HG03520 (cell line): ENCODE data around the gene RNF182.
"Not testable (repeated sequence)": the region's sequence is repeated elsewhere in the genome, so short reads cannot be mapped to it uniquely, and the experiment has no call there.

Experiments
- ATAC-seq: cut with Tn5 transposase; IDR thresholded peaks from one replicate; pipeline ENCODE4 v1.9.1; 2021; ENCODE audit warnings: mild to moderate bottlenecking, moderate library complexity; ENCODE audit not compliant: unreplicated experiment

Gene RNF182

DNA sequence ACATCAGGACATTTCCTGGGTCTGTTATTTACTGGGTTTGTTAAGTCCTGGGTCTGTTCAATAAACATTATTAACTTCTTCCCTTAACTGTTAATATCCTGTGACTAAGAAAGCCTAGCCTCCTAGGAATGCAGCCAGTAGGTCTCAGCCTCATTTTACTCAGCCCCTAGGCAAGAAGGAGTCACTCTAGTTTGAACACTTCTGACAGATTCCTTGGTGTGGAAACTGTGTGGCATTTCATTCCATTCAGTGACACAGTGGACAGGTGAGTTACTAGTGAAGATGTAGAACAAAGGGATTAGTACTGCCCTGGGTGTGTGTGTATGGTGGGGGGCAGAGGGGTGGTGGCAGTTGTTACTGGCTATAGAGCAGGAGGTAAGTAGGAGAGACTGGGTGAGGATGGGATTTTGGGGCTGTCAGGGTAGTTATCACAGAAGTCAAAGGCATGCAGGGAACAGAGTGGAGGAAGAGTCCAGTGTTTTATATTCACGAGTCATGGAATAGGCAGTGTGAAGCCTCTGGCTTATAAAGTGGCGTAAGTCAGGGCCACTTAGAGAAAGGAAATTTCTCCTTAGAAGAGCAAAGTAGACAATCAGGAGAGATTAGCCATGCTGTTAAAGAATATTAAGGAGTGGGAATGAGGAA is 28.4 kb downstream of the RNF182 start:
- no peak for ATAC-seq

DNA sequence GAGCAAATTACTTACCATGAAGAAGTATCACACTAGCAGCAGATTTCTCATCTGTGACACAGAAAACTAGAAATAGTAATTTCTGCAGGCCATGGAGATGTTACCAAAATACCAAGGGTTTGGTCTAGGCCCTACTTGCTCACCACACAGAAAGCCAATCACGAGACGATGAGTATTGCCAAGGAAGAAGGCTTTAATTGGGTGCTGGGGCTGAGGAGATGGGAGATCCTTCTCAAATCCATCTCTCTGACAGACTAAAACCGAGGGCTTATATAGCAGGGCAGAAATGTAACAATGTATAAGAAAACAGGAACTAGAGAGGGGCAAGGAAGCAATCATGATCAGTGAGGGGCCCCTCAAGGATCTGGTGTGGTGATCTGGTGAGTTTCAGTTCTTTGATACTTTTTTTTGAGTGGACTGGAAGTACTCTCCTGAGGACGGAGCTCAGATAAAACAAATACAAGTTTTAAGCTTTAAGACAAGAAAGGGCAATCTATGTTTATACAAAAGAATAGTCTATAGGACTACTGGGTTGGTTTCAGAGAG is 40.9 kb downstream of the RNF182 start:
- ATAC-seq, result no peak

DNA sequence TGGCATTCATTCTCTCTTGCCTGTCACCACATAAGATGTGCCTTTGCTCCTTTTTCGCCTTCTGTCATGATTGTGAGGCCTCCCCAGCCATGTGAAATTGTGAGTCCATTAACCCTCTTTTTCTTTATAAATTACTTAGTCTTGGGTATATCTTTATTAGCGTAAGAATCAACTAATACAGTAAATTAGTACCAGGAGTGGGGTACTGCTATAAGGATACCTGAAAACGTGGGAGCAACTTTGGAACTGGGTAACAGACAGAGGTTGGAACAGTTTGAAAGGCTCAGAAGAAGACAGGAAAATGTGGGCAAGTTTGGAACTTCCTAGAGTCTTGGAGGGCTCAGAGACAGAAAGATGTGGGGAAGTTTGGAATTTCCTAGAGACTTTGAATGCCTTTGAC is 46.6 kb downstream of the RNF182 start:
- ATAC-seq, result no peak

DNA sequence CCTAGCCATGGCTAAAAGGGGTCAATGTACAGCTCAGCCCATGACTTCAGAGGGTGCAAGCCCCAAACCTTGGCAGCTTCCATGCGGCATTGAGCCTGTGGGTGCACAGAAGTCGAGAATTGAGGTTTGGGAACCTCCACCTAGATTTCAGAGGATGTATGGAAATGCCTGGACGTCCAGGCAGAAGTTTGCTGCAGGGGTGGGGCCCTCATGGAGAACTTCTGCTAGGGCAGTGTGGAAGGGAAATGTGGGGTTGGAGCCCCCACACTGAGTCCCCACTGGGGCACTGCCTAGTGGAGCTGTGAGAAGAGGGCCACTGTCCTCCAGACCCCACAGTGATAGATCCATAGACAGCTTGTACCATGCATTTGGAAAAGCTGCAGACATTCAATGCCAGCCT is 47.9 kb downstream of the RNF182 start:
- ATAC-seq, result not testable (repeated sequence)

DNA sequence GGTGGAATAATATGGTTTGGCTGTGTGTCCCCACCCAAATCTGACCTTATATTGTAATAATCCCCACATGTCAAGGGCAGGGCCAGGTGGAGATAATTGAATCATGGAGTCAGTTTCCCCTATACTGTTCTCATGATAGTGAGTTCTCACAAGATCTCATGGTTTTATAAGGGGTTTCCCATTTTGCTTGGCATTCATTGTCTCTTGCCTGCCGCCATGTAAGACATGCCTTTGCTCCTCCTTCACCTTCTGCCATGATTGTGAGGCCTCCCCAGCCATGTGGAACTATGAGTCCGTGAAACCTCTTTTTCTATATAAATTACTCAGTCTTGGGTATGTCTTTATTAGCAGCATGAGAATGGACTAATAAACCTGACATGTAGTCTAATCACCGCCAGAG is 48.7 kb downstream of the RNF182 start:
- ATAC-seq, result not testable (repeated sequence)

DNA sequence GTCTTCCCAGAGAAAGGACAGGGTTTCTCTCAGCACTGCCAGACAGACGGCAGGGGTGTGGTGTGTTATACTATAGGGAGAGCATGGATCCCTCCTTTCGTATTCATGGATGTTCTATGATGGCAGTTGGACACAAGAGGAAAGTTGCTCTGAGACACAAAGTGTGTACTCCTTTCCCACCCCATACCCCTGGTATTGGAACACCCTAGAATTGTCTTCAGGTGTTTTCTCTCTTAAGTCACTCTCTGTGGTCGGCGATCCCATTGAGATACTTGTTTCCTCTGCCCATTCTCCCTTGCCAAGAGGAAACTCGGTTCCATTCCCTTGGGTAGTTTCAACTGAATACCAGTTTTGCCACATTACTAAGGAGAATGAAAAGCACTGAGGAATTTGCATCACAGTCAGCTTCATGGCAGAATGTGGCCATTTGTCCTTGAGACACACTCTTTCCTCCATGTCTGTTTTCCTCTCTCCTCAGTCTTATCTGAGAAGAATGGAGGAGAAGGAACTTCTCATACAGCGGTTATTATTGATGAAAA is 53.4 kb downstream of the RNF182 start:
- ATAC-seq, result no peak

DNA sequence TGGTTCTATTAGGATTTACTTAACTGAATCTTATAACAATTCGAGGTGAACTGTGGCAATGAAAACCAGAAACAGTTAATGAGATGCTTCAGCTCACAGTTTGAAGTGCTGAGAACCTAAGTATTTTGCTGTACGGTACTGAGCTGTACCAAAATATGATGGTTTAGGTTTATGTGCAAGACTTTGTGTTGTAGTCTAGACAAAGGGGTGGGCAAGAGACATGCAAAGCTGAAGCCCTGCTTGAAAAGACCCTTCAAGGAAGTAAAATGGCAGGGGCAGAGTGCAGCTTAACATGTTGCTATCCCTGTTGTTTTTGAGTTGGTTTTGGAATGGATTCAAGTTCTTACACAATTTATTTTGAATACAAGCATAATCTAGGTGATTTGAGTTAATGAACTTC is 54.0 kb downstream of the RNF182 start:
- no peak for ATAC-seq

DNA sequence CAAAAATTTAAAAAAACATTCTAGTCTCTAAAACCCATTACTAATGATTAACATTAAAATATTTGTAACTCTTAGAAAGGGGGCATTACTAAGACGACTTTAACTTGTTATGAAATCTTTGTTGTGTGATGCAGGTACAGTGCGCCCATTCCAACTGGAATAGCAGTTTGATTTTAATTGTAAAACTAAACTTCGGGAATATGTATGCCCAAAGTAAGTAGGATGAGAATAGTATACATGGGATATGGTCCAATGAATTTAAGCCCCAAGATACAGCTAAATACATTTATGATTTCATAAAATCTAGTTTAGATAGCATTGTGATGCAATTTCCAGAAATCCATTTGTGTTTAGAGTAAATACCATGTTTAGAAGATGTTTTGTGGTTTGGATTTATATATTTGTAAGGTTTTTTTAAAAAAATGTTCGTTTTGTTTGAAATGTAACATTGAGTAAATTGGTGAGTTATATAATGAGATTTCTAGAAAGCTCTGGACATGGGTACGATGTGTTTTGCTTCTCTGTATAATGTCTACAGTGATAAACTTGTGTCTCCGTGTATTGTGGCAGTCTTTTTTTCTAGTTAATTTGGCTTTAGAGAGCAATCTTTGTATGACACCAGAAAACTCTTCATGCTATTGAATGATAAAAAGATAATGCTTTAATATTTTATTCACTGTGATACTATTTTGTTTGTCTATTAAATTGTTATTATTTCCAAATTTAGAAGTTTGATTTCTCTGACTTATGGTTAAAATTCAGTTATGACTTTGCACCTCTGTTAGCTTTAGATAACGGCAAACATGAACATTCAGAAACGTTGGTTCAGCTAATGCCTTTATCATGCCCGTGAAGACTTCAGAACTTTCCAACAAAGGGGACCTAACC is 54.8 kb downstream of the RNF182 start:
- ATAC-seq, result no peak

DNA sequence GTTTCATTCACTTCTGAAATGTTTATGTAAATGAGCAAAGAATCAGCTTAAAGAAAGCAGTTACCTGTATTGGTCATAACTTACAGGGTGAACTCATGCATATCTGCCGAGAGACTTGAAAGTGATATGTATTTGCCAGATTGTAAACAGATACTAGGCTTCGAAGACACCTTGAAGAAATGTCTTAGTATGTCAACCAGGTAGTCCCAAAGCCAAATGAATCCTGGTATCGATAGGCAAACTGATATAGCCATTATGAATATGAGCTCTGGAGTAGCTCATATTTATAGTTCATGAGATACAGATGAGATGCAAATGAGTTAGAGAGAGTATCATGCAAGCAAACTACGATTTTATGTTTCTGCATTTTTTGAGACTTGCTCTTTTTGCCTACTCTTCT is 55.8 kb downstream of the RNF182 start:
- ATAC-seq, result no peak

DNA sequence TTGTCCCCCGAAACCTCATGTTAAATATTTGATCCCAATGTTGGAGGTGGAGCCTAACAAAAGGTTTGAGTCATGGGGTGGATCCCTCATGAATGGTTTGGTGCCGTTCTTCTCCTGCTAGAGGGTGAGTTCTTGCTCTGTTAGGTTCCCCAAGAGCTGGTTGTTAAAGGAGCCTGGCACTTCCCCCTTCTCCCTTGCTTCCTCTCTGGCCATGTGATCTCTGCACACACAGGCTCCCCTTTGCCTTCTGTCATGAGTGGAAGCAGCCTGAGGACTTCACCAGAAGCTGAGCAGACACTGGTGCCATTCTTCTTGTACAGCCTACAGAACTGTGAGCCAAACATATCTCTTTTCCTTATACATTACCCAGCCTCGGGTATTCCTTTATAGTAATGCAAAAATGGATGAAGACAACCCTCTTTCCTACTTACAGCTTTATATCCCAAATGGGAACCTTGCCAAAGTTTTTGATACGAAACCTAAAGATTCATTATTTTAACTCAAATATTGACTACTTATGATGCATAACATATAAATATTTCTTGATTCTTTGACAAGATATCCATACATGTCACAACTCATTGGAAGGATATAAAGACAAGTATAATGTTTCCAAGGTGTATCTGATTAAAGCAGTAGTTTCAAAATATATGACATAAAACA is 61.0 kb downstream of the RNF182 start:
- no peak for ATAC-seq

DNA sequence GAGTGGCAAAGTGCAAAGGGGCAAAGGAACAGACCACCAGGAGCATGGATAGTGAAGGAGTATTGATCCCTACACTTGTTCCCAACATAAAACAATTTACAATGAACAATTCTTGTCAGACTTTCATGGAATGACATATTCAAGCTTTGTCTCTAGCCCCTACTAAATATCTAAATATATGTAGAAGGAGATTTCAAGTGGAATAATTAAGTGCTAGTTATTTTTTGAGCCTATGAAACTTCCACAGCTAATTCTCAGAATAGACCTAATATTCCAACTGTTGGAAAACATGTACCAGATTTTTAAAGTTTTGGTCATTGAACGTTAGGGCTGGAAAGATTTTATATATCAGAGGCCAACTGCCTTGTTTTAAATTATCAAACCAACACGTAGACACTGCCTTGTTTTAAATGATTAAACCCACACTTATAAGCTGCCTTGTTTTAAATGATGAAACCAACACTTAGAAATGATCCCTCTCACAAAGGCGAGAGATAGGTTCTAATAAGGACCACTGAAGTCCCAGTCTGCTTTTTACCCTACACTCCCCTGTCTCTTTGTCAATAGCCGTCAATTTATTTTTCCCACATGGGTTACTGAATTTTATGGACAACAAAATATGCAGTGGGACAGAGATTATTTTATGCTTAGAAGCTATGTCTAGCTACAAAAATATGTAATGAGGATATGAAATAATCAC is 62.1 kb downstream of the RNF182 start:
- no peak for ATAC-seq

DNA sequence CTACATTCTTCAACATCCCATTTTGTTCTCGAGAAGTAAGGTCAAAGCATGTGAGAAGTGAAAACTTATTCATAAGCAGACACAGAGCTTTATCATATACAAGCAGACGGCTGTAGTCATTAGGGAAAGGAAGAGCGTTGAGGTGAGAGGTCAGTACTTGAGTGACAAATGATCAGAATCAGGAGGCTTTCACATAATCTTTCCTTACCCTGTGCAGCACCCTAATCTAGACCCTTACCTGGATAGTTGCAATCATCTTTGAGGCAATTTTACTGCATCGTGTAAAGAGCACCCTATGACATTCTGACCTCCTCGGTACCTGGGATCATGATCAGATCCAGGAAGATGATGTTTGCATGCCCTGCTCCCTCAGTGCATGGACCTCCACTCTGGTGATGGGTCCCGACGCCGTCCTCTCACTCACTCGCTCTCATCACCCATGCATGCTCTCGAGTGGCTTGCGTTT is 62.7 kb downstream of the RNF182 start:
- ATAC-seq, result no peak

DNA sequence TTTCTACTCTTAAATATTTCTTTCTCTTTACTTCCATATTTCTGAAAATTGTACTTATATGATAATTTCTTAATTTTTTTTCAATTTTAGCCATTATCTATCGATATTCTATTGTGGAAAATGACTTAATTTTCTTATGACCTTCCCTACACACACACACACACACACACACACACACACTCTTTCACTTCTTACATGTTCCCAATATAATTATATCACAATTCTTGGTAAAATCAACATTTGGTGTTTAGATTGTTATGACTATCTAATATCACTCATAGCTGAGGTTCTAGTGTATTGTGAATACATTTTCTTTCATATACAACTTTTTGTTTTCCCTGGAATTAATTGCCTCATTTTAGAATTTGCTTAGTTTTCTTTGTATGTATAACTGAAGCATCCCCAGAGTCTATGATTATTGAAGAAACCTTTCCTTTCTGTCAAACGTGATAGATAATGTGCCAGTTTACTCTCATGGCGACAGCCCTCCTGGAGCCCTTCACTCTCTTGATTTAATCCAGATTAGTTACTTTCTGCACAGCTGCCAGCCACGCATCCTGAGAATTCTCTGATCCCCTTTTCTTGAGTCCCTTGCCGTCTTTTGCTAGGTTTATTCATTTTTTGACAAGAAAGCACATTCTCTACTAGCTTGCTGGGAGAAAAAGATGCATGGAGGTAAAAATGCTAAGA is 63.4 kb downstream of the RNF182 start:
- ATAC-seq, result no peak

DNA sequence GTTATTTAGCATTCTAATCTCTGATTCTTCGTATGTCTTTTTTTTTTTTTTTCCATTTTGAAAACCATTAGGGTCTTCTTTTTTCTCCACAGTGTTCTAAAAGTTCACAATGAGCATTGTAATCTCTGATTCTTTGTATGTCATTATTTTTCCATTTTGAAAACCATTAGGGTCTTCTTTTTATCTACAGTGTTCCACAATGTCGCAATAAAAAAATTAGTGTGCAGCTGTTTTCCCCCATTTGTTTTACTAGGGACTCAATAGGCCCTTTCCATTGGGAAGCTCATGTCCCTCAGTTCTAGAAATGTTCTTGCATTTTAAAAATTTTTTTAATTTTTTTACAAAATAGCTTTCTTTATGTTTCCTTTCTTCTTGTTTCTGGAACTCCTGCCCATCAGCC is 64.2 kb downstream of the RNF182 start:
- ATAC-seq, result no peak

DNA sequence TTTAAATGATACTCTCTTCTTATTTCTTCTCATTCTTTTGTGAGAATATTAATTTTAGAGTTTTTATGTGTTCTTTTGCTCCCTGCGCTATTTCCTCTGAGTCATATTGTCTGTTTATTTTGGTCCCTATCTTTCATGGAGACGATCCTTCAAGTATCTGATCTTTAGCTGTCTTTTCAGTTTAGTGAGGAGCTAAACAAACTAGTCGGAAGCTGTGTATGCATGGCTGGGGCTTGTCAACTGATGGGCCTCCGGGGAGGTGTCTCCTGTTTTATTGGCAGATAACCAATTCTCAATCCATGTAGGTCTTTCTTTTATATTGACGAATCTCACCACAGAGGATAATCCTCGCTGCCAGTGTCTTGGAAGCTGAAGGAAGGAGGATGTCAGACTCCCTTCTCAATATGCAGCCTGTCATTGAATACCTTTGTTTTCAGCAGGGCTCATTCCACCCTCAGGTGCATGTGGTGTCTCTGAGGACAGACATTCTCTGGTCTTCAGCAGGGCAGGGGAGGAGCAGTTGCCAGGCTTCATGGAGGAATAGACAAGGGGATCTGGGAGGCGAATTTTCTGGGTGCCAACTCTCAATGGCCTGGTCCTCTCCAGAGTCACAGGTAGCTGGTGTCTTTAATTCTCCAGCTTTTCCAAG is 64.9 kb downstream of the RNF182 start:
- no peak for ATAC-seq

DNA sequence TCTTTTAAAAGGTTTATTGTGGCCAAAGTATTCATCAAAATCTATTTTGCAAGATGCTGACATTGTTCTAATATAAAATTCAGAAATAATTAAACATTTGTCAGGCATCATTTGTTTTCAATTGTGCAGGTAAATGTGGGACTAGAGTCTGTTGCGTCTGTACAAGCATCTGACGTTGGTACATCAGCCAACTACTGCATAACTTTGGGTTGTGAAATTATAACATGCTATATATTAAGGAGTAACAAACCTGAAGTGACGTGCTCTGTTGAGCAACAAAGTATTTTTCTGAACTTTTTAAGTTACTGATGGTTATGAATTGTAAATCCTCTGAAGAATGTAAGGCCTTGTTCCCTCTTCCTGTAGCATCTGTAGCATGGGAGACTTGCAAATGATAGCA is 66.0 kb downstream of the RNF182 start:
- no peak for ATAC-seq

DNA sequence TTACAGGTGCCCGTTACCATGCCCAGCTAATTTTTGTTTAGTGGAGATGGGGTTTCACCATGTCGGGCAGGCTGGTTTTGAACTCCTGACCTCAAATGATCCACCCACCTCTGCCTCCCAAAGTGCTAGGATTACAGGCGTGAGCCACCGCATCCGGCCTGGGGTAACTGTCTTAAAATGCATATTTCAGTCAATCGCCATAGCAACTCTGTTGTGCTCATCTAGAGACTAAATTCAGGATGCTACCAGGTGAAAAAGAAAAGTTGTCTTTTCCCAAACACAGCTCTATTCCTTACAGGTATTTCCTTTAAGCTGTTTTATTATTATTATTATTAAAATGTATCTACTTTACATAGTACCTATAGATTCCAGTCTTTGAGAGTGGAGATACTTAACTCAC is 66.6 kb downstream of the RNF182 start:
- no peak for ATAC-seq

DNA sequence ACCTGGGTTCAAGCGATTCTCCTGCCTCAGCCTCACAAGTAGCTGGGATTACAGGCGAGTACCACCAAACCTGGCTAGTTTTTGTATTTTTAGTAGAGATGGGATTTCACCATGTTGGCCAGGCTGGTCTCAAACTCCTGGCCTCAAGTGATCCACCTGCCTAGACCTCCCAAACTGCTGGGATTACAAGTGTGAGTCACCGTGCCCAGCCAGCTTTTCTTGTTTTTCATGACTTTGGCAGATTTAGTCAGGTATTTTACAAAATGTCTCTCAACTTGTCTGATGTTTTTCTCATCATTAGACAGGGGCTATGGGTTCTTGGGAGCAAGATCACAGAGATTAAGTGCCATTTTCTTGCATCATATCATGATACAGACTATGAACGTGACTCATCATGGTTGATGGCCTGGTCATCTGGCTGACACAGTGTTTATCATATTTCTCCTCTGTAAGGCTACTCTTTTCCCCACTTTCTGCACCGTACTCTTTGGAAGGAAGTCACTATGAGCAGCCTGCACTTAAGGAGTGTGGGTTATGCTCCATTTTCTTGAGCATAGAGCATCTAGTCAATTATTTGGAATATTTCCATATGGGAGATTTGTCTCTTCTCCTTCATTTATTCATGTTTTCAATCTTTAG is 67.8 kb downstream of the RNF182 start:
- no peak for ATAC-seq

DNA sequence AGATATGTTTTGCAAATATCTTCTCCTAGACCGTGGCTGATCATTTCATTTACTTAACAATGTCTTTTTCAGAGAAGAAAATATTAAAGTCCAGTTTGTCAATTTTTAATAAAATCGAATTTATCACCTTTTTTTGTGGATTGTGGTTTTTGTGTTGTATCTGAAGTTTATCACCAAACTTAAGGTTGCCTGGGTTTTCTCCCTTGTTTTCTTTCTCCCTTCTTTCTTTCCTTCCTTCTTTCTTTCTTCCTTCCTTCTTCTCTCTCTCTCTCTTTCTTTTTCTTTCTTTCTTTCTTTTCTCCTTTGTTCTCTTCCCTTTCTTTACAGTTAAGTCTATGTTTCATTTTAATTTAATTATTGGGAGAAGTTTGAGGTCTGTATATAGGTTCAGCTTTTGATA is 68.7 kb downstream of the RNF182 start:
- no peak for ATAC-seq
